HepG2 (cell line): ENCODE results near the gene ASXL1. TPM values are rescaled to one million over a fixed set of nuclear protein-coding genes. Genes with fewer than 3 reads are reported as not detected.

Source experiments
- DBP ChIP-seq: sonication (generic); formaldehyde crosslinking; IDR thresholded peaks from 2 replicates; pipeline ENCODE4 v1.4.0; 2020; ENCODE audit warnings: missing genetic modification reagents; ENCODE audit errors: not compliant biosample characterization
- HIVEP1 ChIP-seq: sonication (generic); formaldehyde crosslinking; IDR thresholded peaks from 2 replicates; pipeline ENCODE4 v1.4.0; 2020; ENCODE audit warnings: mild to moderate bottlenecking, missing genetic modification reagents
- MYNN ChIP-seq: sonication (generic); formaldehyde crosslinking; IDR thresholded peaks from 2 replicates; pipeline ENCODE4 v1.4.0; 2020; ENCODE audit warnings: mild to moderate bottlenecking, low read depth, missing genetic modification reagents
- NCOA1 ChIP-seq: sonication (generic); formaldehyde crosslinking; IDR thresholded peaks from 2 replicates; pipeline ENCODE4 v1.9.0; 2021; ENCODE audit warnings: missing genetic modification reagents
- NONO ChIP-seq, 2 experiments: fragments of 450-650 bp in 1 of 2; sonication (generic) in 1 of 2; formaldehyde crosslinking in 1 of 2; IDR thresholded peaks in 1 of 2; conservative IDR thresholded peaks in 1 of 2; 2 replicates each; pipeline versions ENCODE4 v1.6.1 to v1.8.0; 2017 to 2022; ENCODE audit warnings: mild to moderate bottlenecking in 1 of 2, missing genetic modification reagents in 1 of 2, moderate library complexity in 1 of 2
- PAX8 ChIP-seq: sonication (generic); formaldehyde crosslinking; IDR thresholded peaks from 2 replicates; pipeline ENCODE4 v1.8.0; 2022; ENCODE audit warnings: mild to moderate bottlenecking, missing genetic modification reagents, borderline replicate concordance
- RFXAP ChIP-seq: sonication (generic); formaldehyde crosslinking; IDR thresholded peaks from 2 replicates; pipeline ENCODE4 v1.4.0; 2020; ENCODE audit warnings: missing genetic modification reagents, borderline replicate concordance
- RXRB ChIP-seq: IDR thresholded peaks from 2 replicates; pipeline ENCODE4 v1.6.1; 2016; ENCODE audit warnings: borderline replicate concordance, missing genetic modification reagents, missing compliant biosample characterization
- SKIL ChIP-seq: sonication (generic); formaldehyde crosslinking; IDR thresholded peaks from 2 replicates; pipeline ENCODE4 v1.8.0; 2022; ENCODE audit warnings: missing genetic modification reagents, mild to moderate bottlenecking, moderate library complexity, borderline replicate concordance
- TCF7 ChIP-seq: sonication (generic); IDR thresholded peaks from 2 replicates; pipeline ENCODE4 v1.6.1; 2016; ENCODE audit warnings: antibody characterized with exemption, low read depth
- XRCC5 ChIP-seq: fragments of 200-400 bp; formaldehyde crosslinking; optimal IDR thresholded peaks from 2 replicates; pipeline ENCODE3; 2017; ENCODE audit warnings: mild to moderate bottlenecking, low read length
- ZFP36 ChIP-seq: fragments of 150-350 bp; IDR thresholded peaks from 2 replicates; pipeline ENCODE4 v1.6.1; 2018; ENCODE audit warnings: borderline replicate concordance, low read length, low read depth; ENCODE audit not compliant: partially characterized antibody
- ZNF687 ChIP-seq: sonication (generic); formaldehyde crosslinking; IDR thresholded peaks from 2 replicates; pipeline ENCODE4 v1.5.1; 2020; ENCODE audit warnings: mild to moderate bottlenecking, missing genetic modification reagents, moderate library complexity
- ZNF768 ChIP-seq: sonication (generic); formaldehyde crosslinking; IDR thresholded peaks from 2 replicates; pipeline ENCODE4 v1.4.0; 2020; ENCODE audit warnings: missing genetic modification reagents
- polyA plus RNA-seq, 8 experiments: library from polyadenylated mRNA; depleted of rRNA in 3 of 8; stranded (reverse) in 7 of 8; unstranded in 1 of 8; fragments of >200 nt; fragmentation: Illumina TruSeq in 4 of 8; extraction: Trizol in 4 of 8; gene quantifications; 2 replicates each; pipeline versions ENCODE4 v1.2.1 to v1.2.3, GENCODE V29; 2011 to 2016; ENCODE audit warnings: low read depth in 4 of 8, missing spikeins in 1 of 8, mixed read lengths in 1 of 8; ENCODE audit not compliant: insufficient read depth in 1 of 8
- total RNA-seq, 5 experiments: library from RNA; depleted of rRNA; stranded (reverse); fragments of >200 nt; fragmentation: Illumina TruSeq; extraction: Trizol; gene quantifications; 2 replicates each; pipeline ENCODE4 v1.2.3, GENCODE V29; 2016; ENCODE audit warnings: low read depth in 1 of 5
- TF ChIP-seq, protein P1 (sequence below): sonication (generic); formaldehyde crosslinking; IDR thresholded peaks from 2 replicates; pipeline ENCODE4 v1.5.0; 2020; ENCODE audit warnings: missing genetic modification reagents
- TF ChIP-seq, protein P2 (sequence below): sonication (generic); formaldehyde crosslinking; IDR thresholded peaks from 2 replicates; pipeline ENCODE4 v1.9.0; 2021; ENCODE audit warnings: missing genetic modification reagents, mild to moderate bottlenecking, borderline replicate concordance

The ASXL1 gene
- total and polyA plus RNA-seq, 2 of the 13 experiments (the other 11 are each of a cell fraction or from before 2014, with no cell fraction given): 62.1 to 74.8 TPM

DNA sequence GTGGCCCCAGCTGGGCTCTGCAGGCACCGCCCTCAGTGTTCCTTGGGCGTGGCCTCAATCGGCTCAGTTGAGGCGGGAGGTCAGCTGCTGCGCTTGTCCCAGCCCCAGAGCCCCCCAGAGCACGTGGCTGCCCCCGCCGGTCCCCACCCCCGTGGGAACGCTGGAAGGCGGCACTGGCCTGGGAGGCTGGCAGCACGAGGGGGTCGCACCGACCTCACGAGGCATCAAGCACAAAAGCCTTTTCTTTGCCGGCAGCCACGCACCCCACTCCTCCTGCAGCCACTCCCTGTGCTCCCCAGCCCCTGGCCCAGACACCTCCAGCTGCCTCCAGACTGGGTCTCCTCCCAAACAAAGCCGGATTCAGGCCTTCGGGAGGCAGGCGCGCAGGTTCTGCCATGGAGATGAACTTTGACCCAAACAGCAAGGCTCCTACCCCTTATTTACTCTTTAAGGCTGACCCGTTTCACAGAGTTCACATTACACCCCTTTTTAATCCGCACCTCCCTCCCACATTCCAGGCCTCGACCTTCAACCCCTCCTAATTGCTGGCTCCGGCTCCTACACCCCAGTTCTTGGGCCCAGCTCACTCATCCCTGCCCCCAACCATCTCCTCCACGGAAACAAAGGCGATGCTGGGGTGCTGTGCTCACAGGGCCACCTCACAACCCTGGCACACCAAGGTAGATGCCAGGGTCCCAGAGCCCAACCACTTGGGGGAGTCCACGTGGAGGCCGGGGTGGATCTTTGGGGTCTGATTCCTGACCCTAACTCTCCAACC is 115.3 kb downstream of the ASXL1 start (continued):
- TF ChIP-seq, protein P1, sequence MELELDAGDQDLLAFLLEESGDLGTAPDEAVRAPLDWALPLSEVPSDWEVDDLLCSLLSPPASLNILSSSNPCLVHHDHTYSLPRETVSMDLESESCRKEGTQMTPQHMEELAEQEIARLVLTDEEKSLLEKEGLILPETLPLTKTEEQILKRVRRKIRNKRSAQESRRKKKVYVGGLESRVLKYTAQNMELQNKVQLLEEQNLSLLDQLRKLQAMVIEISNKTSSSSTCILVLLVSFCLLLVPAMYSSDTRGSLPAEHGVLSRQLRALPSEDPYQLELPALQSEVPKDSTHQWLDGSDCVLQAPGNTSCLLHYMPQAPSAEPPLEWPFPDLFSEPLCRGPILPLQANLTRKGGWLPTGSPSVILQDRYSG (CRISPR knock-in tag): no peak
- TF ChIP-seq TCF7: peak; percentile 49; the same call in 1 of the 2 replicates
- TF ChIP-seq RFXAP (CRISPR knock-in tag): peak; percentile 93; the same call in 1 of the 2 replicates
- TF ChIP-seq NONO (IDR thresholded peaks at IDR 0.05): no peak
- TF ChIP-seq NONO (CRISPR knock-in tag; conservative IDR thresholded peaks at IDR 0.05): peak; percentile 86
- TF ChIP-seq ZFP36: no peak
- peak; percentile 94 for TF ChIP-seq RXRB
- TF ChIP-seq HIVEP1 (CRISPR knock-in tag): no peak; the same call in 1 of the 2 replicates
- no peak for TF ChIP-seq DBP (CRISPR knock-in tag)
- TF ChIP-seq SKIL: peak; percentile 90
- peak; percentile 88 for TF ChIP-seq ZNF687 (CRISPR knock-in tag)
- TF ChIP-seq, protein P2, sequence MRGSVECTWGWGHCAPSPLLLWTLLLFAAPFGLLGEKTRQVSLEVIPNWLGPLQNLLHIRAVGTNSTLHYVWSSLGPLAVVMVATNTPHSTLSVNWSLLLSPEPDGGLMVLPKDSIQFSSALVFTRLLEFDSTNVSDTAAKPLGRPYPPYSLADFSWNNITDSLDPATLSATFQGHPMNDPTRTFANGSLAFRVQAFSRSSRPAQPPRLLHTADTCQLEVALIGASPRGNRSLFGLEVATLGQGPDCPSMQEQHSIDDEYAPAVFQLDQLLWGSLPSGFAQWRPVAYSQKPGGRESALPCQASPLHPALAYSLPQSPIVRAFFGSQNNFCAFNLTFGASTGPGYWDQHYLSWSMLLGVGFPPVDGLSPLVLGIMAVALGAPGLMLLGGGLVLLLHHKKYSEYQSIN (CRISPR knock-in tag): no peak
- TF ChIP-seq ZNF768 (CRISPR knock-in tag): no peak; the same call in 1 of the 2 replicates
- peak; percentile 86 for TF ChIP-seq XRCC5
- 0 out of 2 replicates have a peak, but pooled peaks have one; percentile 31 for TF ChIP-seq NCOA1 (CRISPR knock-in tag)
- no peak for TF ChIP-seq MYNN (CRISPR knock-in tag)
- TF ChIP-seq PAX8 (CRISPR knock-in tag): no peak
